ENCODE results near the gene USP27X.

DNA sequence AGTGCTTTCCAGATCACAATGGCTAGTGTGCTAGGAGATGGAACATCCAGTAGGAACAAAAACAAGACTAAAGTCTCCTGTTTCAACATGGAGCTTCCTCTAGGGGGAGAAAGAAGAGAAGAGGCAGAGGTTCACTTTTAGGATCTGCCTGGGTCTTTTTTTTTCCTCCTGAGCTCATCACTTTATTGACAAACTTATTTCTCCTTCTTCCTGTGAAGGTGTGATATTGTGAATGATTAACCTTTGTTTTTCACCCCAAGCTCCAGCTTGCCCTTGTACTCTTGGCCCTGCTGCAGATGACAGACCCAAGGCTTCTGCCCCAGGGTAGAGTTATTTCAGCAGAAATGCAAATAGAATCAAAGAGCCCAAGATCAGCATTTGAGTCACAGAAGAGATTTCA, 36.7 kb upstream of the USP27X start:
- TF ChIP-seq, protein P1, sequence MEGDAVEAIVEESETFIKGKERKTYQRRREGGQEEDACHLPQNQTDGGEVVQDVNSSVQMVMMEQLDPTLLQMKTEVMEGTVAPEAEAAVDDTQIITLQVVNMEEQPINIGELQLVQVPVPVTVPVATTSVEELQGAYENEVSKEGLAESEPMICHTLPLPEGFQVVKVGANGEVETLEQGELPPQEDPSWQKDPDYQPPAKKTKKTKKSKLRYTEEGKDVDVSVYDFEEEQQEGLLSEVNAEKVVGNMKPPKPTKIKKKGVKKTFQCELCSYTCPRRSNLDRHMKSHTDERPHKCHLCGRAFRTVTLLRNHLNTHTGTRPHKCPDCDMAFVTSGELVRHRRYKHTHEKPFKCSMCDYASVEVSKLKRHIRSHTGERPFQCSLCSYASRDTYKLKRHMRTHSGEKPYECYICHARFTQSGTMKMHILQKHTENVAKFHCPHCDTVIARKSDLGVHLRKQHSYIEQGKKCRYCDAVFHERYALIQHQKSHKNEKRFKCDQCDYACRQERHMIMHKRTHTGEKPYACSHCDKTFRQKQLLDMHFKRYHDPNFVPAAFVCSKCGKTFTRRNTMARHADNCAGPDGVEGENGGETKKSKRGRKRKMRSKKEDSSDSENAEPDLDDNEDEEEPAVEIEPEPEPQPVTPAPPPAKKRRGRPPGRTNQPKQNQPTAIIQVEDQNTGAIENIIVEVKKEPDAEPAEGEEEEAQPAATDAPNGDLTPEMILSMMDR (IDR thresholded peaks at IDR 0.05; ENCODE audit: low read depth, low read length, missing input control), result no peak
- TF ChIP-seq, protein P2, sequence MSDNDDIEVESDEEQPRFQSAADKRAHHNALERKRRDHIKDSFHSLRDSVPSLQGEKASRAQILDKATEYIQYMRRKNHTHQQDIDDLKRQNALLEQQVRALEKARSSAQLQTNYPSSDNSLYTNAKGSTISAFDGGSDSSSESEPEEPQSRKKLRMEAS (IDR thresholded peaks at IDR 0.05), result no peak
- TF ChIP-seq, protein P3, sequence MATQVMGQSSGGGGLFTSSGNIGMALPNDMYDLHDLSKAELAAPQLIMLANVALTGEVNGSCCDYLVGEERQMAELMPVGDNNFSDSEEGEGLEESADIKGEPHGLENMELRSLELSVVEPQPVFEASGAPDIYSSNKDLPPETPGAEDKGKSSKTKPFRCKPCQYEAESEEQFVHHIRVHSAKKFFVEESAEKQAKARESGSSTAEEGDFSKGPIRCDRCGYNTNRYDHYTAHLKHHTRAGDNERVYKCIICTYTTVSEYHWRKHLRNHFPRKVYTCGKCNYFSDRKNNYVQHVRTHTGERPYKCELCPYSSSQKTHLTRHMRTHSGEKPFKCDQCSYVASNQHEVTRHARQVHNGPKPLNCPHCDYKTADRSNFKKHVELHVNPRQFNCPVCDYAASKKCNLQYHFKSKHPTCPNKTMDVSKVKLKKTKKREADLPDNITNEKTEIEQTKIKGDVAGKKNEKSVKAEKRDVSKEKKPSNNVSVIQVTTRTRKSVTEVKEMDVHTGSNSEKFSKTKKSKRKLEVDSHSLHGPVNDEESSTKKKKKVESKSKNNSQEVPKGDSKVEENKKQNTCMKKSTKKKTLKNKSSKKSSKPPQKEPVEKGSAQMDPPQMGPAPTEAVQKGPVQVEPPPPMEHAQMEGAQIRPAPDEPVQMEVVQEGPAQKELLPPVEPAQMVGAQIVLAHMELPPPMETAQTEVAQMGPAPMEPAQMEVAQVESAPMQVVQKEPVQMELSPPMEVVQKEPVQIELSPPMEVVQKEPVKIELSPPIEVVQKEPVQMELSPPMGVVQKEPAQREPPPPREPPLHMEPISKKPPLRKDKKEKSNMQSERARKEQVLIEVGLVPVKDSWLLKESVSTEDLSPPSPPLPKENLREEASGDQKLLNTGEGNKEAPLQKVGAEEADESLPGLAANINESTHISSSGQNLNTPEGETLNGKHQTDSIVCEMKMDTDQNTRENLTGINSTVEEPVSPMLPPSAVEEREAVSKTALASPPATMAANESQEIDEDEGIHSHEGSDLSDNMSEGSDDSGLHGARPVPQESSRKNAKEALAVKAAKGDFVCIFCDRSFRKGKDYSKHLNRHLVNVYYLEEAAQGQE (IDR thresholded peaks at IDR 0.05), result no peak
- TF ChIP-seq TAF1 (conservative IDR thresholded peaks at IDR 0.05) (no peak), JUND (IDR thresholded peaks at IDR 0.05) (no peak), SP1 (IDR thresholded peaks at IDR 0.05) (no peak), GABPA (IDR thresholded peaks at IDR 0.05 in 1 of 2, conservative IDR thresholded peaks at IDR 0.05 in 1 of 2) (no peak), YY1 (IDR thresholded peaks at IDR 0.05) (no peak), EGR1 (IDR thresholded peaks at IDR 0.05; ENCODE audit: low read depth in 2 of 2) (no peak), RAD21 (IDR thresholded peaks at IDR 0.05) (peak in 1 of 2 donors; percentile 39)
- TF ChIP-seq, protein P4, sequence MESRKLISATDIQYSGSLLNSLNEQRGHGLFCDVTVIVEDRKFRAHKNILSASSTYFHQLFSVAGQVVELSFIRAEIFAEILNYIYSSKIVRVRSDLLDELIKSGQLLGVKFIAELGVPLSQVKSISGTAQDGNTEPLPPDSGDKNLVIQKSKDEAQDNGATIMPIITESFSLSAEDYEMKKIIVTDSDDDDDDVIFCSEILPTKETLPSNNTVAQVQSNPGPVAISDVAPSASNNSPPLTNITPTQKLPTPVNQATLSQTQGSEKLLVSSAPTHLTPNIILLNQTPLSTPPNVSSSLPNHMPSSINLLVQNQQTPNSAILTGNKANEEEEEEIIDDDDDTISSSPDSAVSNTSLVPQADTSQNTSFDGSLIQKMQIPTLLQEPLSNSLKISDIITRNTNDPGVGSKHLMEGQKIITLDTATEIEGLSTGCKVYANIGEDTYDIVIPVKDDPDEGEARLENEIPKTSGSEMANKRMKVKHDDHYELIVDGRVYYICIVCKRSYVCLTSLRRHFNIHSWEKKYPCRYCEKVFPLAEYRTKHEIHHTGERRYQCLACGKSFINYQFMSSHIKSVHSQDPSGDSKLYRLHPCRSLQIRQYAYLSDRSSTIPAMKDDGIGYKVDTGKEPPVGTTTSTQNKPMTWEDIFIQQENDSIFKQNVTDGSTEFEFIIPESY (IDR thresholded peaks at IDR 0.05), result no peak
- TF ChIP-seq, protein P5, sequence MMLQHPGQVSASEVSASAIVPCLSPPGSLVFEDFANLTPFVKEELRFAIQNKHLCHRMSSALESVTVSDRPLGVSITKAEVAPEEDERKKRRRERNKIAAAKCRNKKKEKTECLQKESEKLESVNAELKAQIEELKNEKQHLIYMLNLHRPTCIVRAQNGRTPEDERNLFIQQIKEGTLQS (IDR thresholded peaks at IDR 0.05), result no peak

Measured in liver (tissue), 3 donors.